ENCODE data around the gene GPN1.
"Not testable (repeated sequence)": the region's sequence is repeated elsewhere in the genome, so short reads cannot be mapped to it uniquely, and the experiment has no call there.

DNA sequence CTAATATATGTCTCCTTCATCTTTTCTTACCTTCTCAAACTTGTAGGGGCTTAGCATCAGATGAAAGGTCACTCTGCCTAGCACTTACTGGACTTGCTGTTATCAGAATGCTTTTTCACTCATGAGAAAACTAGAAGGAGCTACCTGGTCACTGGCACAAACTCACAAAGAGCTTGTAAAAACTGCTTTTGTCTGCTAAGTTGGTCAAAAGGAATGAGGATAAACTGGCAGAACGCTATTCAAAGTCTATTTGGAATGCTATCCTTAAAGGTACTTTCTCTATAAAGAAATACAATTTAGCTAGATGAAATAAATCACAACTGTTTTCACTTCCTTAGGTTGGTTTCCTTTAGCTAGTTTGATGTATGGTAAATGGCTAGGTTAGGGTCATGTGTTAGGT, 2.5 kb upstream of the GPN1 start:
- TF ChIP-seq, protein P1, sequence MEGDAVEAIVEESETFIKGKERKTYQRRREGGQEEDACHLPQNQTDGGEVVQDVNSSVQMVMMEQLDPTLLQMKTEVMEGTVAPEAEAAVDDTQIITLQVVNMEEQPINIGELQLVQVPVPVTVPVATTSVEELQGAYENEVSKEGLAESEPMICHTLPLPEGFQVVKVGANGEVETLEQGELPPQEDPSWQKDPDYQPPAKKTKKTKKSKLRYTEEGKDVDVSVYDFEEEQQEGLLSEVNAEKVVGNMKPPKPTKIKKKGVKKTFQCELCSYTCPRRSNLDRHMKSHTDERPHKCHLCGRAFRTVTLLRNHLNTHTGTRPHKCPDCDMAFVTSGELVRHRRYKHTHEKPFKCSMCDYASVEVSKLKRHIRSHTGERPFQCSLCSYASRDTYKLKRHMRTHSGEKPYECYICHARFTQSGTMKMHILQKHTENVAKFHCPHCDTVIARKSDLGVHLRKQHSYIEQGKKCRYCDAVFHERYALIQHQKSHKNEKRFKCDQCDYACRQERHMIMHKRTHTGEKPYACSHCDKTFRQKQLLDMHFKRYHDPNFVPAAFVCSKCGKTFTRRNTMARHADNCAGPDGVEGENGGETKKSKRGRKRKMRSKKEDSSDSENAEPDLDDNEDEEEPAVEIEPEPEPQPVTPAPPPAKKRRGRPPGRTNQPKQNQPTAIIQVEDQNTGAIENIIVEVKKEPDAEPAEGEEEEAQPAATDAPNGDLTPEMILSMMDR (IDR thresholded peaks at IDR 0.05): not testable (repeated sequence)
- not testable (repeated sequence) for TF ChIP-seq POLR2A (IDR thresholded peaks at IDR 0.05)
